Activated T-cell treated with anti-CD3 and anti-CD28 coated beads for 48 hours (primary cell): ENCODE data around the gene LRRIQ1.
"Not testable (repeated sequence)": the region's sequence is repeated elsewhere in the genome, so short reads cannot be mapped to it uniquely, and the experiment has no call there.

Source experiments
- DNase-seq: peaks from one replicate; pipeline ENCODE4 v3.0.0-alpha.2; 2020; ENCODE audit warnings: low read depth

Gene LRRIQ1

DNA sequence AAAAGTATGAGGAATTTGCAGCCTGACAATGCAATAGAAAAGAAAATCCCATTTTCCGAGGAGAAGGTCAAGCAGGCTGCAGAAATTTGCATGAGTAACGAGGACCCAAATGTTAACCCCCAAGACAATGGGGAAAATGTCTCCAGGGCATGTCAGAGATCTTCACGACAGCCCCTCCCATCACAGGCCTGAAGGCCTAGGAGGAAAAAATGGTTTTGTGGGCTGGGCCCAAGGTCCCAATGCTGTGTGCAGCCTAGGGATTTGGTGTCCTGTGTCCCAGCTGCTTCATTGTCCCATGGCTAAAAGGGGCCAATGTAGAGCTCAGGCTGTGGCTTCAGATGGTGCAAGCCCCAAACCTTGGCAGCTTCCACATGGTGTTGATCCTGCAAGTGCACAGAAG is 167.7 kb downstream of the LRRIQ1 start:
- DNase-seq = not testable (repeated sequence)

DNA sequence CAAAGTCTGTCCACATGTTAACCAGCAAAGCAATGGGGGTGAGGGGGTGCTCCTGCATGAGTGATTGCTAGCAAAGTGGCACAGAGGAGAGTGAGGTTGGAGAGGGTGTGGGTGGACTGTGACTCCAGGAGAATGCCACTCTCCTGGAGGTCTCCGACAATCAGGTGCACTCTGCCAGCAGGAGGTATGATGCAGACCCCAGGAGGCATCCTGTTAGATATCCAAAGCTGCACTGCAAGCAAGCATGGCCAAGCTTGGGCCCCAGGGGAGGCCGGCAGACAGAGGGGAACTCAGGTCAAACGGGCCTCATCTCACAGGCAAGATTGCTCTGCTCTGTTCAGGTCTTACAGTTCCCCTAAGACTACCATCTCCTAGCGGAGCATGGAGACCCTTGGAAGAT is 170.4 kb downstream of the LRRIQ1 start:
- DNase-seq = no peak

DNA sequence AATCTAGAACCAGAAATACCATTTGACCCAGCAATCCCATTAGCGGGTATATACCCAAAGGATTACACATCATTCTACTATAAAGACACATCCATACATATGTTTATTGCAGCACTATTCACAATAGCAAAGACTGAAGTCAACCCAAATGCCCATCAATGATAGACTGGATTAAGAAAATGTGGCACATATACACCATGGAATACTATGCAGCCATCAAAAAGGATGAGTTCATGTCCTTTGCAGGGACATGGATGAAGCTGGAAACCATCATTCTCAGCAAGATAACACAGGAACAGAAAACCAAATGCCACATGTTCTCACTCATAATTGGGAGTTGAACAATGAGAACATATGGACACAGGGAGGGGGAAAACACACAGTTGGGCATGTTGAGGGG is 188.2 kb downstream of the LRRIQ1 start:
- not testable (repeated sequence) for DNase-seq

DNA sequence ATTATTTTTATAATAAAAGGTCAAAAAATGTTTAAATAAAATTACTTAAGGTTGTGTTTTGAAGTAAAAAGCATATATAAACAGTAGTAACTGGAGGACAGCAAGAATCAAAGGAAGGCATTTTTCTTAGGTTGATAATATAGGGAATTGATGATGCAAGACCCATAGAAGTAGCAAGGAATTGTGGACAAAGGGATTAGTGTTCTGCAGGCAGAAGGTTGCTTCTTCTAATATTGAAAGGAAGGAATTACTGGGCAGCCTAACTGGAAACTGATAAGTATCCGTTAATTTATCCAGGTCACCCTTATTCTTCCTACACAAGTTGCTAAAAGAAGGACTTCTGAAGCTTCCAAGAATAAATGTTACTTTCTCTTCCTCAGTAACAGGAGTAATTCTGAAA is 189.3 kb downstream of the LRRIQ1 start:
- DNase-seq = no peak

DNA sequence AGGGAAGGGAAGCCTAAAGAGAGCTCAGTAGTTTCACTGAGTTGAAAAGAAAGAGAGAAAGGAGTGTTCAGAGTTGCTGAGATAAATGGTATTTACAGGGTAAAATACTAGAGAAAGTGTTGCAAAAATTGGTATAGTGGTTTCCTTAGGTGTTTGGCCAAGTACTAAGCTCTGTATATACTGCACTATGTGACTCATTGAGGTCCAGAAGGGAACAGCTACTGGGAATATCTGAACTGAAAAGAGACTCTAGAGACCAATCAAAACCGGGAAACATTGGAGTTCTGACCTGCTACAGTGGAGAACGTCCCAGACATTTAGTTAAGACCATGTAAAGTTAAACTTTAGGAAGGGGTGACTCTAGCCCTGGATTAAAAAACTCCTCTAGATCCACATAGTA is 201.2 kb downstream of the LRRIQ1 start:
- no peak for DNase-seq

DNA sequence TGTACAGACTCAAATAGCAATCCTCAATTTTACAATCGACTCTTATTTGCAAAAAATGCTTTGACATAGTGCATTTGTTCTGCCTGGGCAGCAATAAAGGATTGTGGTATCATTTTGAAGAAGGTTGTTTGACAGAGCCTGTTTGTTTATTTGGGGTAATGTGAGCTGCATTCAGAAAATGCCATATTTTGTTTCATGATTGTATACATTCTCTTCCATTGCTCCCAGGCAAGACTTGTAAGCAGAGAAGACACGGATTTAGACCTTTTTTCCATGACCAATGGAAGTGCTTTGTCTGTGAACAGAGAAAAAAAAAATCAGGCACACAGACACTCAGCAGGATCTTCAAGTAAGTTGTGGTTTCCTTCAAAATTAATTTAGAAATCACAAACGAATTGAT is 208.4 kb downstream of the LRRIQ1 start:
- DNase-seq = no peak

DNA sequence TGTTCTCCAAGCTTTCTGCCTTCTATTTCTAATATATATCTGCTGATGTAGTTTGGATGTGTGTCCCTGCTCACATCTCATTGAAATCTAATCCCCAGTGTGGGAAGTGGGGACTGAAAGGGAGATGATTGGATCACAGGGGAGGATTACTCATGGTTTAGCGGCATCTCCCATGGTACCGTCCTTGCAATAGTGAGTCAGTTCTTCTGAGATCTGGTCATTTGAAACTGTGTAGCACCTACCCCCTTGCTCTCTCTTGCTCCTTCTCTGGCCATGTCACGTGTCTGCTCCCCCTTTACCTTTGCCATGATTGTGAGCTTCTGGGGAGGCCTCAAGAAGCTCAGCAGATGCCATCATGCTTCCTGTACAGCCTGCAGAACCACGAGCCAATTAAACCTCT is 217.7 kb downstream of the LRRIQ1 start:
- DNase-seq = no peak

DNA sequence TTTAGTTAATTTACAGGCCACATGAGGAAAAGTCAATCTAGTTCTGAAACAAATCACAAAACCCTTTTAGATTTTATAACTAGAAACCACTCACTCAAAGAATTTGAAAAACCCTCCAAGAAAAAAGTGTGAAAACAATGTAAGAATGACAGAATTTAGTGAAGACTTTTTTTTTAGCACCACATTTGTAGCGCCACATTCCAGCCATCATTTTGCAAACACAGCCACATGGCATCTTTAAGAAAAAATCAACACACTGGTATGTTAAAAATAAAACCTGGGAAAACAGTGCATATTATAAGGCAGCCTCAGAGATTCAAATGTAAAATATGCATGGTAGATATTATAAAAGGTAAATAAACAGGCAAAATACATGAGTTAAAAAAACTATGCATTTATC is 221.5 kb downstream of the LRRIQ1 start:
- no peak for DNase-seq

DNA sequence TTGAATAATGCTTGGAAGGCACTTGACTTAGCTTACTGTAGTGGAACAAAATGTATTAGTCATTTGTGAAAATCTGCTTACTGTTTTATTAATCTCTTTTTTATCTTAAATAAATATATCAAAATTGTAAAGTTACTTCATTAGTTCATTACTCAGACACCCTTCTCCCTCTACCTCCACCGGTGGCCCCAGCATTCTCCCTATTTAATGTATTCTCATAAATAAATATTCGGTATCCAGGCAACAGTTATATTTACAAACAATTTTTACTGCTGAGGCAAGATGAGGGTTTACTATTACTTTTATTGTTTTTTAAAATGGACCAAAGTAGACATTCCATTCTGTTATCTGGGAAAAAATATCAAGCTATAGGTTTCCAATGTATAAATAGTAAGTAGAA is 224.3 kb downstream of the LRRIQ1 start:
- no peak for DNase-seq

DNA sequence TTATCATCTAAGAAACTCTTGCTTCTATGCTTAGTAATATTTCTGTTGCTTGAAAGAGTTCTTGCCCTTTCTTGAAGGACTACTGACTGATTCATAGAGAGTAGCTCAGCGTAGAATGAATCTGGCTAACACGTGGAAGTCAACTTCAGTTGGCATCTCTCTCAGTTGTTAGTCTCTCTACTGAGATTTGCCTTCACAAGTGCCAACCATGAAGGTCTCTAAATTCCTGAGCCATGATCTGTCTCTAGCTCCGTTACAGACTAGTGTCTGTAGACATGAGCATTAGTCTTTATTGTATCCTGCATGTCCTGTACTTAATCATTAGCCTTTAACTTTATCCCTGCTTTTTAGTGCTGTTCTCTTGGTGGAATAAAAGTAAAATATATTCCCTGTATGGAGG is 224.7 kb downstream of the LRRIQ1 start:
- no peak for DNase-seq

DNA sequence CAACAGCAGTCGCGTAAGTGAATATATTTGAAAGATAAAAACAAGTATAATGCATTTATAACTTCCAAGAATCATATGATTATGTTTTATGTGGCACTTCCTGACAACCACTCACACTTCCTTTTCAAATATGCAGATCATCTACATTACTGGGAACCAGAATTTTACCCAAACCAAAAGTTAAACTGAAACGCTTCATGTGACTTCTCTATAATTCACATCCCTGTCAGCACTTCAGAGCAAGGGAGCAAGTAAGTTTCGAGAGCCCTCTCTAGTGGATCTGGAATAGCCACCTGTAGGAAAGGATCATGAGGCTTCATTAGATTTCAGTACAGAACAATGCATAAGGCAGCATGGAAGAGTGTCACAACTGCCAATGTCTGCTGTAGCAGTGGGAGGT is 230.2 kb downstream of the LRRIQ1 start:
- no peak for DNase-seq

DNA sequence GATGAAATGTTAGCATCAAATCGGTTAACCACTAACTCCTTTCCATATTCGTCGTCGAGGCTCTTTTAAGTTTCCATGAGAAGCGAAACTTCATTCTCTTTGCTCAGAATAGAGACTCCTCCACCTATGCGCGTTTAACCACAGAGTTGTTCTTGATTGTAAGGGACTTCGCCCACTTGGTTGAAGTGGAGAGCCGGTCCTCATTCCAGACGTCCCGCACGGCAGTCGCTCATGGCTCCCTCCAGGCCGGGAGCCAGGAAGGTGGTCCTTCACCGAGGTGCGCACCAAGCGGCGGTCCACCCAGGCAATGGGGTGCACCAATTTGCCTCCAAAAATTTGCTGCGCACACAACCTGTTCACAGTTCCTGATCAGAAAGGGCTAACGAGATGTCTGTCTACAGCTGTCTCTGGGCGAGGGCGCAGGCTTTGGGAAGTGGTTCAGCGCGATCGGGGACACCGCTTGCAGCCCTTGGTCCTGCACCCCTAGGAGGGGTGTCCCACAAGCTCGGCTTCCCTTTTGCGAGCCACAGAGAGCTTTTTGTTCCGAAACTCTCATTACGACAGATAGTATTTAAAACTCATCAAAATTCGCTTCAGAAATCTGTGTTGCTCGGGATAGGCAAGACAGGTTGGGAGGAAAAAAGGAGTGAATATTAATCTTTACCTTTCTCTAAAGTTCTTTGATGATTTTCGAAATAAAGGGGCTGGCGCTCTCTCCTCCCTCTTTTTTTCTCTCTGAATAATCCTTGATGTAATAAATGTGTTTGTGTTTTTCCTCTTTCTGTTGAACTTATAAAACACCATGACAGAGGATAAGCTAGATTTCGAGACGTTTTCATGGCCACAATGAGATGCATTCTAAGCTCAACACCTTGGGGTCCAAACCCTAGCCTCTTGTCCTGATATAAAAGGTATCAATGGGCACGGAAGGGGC is 237.5 kb downstream of the LRRIQ1 start:
- no peak for DNase-seq

DNA sequence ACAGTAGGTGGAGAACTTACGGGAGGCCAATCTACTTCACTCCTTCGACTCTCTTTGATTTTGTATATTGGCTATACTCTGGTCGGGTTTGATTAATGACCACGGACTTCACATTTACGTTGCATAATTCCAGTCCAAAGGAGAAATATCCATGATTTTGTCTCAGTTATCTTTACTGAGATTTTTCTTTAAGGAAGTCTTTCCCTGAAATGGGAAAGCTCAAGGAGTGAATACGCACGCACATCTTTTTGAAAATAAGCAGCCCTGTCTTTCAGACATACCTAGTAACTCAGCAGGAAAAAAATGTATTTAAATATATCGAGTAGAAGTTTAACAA is 238.1 kb downstream of the LRRIQ1 start:
- DNase-seq = no peak

DNA sequence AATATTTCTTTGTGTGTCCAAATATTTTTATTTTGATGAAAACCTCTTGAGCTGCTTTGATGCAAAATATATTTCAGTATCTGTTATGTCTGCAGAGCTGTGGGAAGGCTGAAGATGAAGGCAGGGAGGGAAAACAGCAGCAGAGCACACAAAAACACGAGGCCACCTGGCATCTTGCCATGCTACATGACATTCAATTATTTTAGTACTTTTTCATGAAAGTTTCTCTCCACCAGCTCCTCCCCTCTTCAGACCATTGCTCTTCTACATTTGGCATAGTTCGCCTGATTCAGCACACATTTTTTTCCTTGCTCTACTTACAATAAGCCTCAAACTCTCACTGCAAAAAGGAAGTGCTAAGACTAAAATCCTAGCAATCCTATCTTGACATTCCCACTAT is 239.2 kb downstream of the LRRIQ1 start:
- DNase-seq = no peak

DNA sequence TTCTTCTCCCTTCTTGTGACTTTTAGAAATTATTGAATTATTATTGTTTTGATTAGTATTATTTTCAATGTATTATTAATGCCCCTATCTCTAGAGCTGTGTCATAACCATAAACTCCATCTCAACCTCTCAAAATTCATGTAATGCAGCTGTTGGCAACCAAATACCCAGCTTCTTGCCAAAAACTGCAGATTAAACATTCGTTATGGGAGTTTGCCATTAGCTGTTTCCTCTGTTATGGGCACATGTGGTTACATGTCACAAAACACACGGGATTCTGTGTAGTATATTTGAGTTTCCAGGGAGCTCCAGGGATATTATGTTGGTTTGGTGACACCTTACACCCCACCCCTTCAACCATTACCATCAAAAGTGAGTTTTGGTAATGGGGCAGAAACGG is 241.0 kb downstream of the LRRIQ1 start:
- DNase-seq = no peak

DNA sequence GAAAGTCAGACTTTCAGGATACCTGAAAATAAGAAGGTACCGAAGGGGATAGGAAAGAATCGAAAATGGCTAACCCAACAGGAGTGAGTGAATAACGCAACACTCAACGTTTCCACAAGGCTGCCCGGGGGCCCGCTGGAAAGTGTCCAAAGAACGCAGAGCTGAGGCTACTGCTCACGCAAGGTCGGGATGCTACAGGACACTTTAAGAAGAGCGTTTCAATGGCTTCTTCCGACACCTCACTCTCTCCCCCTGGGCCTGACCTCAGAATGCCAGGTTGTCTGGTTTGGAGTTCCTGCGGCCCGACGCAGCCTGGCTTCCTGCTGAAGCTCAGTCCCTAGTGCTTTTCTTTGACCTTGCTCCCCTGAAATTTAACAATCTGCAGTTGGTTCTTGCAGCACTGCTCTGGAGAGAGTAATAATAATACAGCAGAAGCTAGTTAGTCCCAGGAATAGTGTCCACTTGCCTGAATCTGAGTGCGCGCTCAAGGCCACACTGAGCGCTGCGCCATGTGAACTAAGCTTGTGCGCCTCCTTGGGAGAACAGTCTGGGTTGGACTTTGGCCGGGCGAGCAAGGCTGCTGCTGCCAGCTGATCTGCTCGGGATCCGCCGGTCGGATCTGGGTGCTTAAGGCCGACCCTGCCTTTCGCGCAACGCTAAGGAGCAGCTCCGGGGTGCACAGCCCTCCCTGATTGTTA is 241.9 kb downstream of the LRRIQ1 start:
- DNase-seq = no peak

DNA sequence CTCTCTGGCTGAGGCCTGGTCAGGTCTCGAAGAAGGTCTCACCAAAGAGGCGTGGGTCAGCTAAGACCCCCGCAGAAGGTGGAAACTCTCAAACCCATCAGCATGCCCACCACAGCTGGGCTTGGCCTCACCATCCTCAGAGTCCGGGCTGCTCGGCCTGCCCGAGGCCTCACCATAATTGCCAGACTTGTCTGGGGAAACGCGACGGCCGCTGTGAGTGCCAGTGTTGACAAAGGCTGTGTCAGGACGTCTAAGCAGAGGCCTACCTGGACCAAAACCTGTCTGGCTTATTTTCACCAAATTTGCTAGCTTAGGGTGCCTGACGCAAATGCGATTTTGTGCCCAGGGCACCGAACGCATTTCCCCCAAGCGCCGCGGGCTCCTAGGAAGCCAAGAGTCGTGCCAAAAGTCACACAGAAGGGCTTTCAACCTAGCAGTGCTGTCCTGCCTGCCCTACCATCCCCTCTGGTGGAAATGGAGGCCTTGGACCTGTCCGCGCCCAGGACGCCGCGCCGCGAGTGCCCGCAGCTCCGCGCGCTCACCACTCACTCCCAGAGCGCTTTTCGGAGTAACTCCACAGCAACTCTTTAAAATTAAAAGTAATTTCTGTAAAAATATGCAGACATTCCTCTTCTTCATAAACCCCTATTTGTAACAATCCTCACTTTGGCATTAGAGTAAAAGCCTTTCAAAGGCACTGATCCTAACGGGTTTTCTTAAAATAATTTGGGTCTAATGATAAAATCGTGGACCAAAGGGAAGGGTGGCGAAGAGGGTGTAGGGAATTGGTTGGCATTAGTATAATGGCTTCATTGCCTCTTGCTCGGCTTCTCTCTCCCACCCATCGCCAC is 242.7 kb downstream of the LRRIQ1 start:
- no peak for DNase-seq

DNA sequence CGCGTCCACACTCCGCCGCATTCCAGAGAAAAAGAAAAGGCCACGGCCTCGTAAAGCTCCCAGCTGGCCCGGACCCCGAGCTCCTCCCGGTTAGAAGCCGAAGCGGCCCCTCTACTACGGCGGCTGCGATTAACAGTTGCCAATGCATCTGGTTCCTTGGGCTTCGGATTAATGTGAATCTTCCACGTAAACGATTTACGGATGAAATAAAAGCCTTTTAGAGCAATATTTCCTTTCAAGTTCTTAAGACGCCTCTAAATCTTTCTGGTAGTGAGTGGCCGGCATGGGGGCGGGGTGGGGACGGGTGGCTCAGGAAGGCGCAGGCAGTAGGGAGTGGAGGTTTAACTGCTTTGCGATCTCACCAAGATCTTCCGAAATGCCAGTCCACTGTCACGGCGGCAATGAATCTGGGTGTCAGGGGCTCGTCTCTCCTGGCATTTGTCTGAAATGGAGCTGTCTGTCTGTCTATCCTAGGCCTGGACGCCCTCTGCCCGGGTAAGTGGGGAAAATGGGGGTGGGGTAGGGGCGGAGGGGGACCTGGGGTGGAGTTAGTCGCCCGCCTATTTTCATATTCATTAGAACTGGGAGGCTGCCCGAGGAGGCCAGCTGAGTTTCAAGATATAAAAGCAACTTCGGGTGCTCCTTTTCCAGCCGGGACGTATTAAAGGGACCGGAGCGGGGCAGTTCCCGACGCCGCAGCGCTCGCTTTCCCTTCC is 243.5 kb downstream of the LRRIQ1 start:
- DNase-seq = no peak

DNA sequence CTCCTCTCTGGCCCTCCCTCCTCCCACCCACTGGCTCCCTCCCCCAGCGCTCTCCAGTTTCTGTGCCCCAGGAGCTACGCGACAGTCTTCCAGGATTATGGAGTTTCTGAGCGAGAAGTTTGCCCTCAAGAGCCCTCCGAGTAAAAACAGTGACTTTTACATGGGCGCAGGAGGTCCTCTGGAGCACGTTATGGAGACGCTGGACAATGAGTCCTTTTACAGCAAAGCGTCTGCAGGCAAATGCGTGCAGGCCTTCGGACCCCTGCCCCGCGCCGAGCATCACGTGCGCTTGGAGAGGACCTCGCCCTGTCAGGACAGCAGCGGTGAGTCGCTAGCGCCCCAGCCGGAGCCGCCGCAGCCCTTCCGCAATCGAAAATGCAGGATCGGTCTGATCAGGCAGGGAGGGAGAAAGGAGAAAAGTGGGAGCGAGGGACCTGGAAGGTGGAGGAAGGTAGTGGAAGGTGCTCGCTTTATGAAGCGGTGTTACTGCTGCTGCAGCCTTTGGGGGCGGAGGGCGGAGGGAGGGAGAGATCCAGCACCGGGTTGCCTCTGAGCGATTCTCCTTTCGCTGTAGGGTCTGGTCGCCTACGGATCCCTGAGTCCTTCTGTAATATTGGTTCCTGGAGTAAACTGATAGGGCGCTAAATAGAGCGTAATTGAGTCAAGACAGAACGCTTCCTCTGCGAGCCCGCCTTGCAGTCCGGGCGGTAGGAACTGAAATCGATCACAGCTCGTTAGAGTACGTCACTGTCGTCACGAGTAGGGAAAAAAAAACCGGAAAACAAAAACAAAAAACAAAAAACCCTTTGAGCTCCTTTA is 244.2 kb downstream of the LRRIQ1 start, which contains the start of gene ALX1:
TSS of gene ALX1 (plus strand) at position 56 of the 819 bp plus-strand sequence. CDS start at position 98, 42 bp downstream.
- no peak for DNase-seq

DNA sequence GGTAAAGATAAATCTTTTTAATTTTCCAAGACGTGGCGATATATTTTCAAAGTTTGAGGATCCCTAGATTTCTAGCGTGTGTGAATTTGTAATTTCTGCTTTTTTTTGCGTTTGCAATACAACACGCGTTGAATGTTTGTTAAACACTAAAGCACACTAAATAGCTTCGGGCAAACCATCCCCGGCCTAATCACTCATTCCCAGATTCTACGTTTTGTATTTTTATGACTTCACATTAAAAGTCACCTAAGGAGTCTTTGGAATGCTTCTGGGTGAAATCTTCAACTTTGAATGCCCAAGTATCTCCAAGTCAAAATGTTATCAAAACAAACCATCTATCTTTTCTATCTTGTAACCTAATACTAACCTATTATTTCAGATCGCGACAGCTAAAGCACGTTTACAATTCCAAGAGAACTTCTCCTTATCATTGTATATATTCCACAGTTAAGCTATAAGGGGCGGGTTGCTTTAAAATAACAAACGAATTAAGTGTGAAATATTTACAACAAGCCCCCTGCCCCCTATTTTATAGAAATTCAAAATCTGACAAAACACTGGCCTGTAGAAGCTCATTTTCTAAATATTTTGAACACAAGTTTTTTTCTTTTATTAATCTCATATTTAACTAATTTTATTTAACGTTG is 245.0 kb downstream of the LRRIQ1 start:
- DNase-seq = no peak
